Fibroblast of the conjunctiva (primary cell): ENCODE measurements around the gene TAOK1.

Experiments
- DNase-seq: peaks from one replicate; pipeline ENCODE4 v3.0.0-alpha.2; 2010; ENCODE audit warnings: low read depth

The TAOK1 gene

DNA sequence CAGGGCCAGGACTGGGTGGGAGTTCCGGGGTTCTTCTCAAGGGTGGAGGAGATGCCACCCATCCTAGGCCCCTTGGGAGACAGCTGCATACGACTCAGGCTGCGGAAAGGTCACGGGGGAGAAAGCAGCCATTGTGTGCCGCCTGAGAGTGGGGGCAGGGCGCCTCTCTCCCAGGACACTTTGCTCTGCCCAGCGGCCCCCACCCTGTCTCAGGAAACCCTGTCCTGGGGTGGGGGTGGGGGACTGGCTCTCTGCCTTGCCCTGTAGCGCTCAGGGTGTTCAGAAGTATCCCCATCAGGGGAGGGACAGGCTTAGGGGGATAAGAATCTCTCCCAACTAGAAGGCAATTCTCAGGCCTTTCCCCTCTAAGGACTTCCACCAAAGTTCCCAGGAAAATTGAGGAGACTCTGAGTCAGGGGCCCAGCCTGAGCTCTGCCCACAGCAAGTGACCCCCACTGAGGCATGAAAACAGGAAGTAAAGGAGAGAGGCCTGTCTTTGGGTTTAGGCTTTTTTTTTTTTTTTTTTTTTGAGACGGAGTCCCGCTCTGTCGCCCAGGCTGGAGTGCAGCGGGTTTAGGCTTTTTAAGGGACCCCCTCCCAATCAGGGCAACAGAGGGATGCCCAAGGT, 194.4 kb downstream of the TAOK1 start:
- DNase-seq = no peak

- DNase-seq = no peak
Measured at GRCh38 chr17:29585080-29585751, 195.1 kb downstream of the TAOK1 start.

DNA sequence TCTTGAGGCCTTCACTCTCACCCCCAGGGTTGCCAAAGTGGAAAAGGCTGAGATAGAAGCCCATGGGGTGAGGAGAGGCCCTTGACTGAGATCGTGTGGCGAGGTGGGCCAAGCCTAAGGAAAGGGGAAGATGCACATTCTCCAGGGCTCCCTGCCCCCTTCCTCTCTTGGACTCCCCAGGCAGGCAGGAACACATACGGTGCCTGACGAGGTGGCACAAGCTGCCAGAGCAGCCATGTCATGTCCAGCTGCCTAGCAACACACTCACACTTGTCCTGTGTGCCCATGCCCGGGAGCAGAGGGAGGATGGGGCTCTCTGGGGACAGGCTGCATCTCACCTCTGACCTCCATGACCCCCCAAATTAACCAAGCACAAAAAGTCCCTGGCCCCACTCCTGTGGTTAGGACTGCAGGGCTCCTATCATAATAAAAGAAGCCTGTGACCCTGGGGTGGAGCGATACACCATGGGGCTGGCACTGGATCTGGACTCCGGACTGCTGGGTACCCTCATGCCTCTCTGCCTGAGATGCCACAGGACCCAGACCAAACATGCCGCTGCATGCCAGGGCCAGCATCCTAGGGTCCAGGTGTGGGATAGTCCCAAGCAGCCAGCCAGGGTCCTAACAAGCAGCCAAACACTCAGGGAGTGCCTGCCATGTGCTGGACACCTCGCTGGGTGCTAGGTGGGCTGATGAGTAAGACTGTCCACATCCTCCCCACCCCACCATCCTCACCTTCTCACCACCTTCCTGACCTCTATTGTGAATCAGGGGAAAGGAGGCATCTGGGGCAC, 196.7 kb downstream of the TAOK1 start:
- DNase-seq = no peak

DNA sequence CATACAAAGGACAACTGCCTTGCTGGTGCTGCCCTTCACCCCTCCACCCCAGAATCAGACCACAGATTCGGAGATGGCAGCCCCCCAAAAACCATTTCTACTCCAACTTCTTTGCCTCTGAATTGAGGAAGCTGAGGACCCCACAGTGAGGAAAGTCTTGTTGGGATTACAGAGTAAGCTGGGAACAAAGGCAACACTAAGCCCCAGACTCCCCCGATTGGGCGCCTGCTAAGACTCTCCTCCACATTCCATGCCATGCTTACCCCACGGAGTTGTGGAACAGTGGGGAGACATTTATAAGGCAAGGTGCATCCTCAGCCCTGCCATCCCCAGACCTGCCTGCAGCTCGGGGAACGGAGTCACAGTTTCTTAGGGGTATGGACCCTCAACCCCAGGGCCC, 197.4 kb downstream of the TAOK1 start:
- DNase-seq = no peak

DNA sequence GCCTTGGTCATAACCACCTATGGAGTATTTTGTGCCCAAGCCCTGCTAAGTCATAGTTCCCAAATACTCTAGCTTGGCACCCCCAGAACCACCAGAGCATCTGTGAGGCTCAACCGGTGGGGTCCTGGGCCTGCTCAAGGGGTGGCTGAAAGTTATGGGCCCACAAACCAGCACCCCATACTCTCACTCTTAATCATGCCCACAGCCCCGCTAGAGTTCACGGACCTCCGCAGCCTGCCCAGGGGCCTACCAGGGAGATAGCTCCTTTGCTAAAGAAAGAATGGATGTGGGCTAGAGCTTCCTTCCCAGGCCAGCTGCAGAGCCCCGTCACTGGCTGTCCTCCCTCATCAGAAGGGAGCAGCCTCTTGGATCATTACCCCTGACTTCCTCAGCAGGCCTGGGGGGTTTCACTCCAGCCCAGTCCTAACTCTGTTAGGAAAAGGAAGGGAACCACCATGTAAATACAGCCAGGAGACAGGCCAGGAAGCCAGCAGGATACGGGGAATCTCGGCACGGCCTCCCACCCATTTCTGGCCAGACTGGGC, 197.9 kb downstream of the TAOK1 start:
- no peak for DNase-seq

DNA sequence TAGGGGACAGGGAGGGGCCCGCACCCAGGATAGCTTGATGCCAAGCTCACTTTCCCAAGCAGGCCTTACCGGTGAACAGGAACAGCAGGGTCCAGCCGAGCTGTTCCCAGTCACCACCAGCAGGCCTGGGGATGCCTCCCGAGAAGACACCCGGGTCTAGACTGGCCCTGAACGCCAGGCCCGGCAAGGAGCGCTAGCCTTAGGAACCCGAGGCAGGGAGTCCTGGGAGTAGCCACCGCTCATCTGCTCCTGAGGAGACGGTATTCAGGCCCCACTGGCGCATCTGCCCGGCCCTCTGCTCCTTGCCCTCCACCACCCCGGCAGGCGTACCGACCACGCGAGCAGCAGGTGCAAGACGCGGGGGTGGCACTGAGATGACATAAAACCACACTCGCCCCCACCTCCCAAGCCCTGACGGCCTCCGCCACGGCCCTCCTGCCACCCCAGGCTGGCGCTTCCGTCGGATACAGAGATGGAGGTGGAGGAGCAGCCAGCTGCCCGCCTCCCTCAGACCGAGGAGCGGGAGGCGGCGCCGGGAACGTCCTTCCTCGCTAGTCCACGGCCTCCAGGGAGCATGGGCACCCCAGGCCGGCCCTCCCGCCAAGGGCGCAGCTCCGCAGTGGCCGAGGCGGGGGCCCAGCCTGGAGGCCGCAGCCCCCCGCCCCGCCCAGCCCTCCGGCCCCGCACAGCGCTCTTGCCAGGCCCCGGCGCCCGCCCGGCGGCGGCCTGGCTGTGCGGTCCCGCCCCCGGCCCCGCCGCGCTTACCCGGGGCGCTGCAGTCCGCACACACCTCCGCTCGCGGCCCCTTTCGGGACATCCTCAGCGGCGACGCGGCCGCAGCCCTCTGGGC, 198.6 kb downstream of the TAOK1 start:
- no peak for DNase-seq

GRCh38 chr17:29589524-29590410, 199.6 kb downstream of the TAOK1 start, which contains the start of gene GIT1:
Gene GIT1 (minus strand): TSS chr17:29589648. CDS start chr17:29589378, 270 bp downstream.
- peak; percentile 65 for DNase-seq

- DNase-seq = no peak
Measured at GRCh38 chr17:29590411-29591145, 200.4 kb downstream of the TAOK1 start.

DNA sequence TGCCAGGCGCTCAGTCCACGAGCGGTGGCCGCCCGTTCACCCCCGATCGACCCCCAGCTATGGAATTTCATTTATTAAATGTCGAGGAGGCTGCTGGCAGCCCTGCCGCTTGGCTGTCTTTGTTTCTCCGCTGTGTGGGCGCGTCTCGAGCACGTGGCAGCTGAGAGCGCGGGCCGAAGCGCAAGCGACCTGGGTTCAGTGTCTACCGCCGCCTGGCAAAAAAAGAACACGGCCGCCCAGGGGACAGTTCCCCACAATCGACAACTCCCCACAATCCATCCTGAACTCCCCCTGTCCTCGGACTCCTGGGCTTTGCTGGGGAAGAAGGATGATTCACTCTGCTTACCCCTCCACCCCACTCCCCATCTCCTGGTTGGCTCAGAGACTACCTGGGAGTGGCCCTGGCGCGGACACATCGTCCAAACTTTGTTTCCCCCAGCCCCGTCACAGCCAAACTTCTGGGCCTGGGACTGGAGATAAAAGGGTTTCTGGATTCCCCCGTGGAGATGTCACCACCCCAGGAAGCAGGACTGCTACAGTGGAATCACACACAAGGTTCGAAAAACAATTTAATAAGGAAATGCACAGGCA, 201.1 kb downstream of the TAOK1 start:
- no peak for DNase-seq

GRCh38 chr17:29591737-29592608, 201.8 kb downstream of the TAOK1 start:
- peak; percentile 69 for DNase-seq

- DNase-seq = no peak
Measured at GRCh38 chr17:29592850-29593551, 202.8 kb downstream of the TAOK1 start, which contains the start of gene ANKRD13B. Gene ANKRD13B (plus strand): TSS chr17:29593132. CDS start chr17:29593622, 490 bp downstream.

GRCh38 chr17:29593591-29594518, 203.7 kb downstream of the TAOK1 start:
- DNase-seq = no peak

- DNase-seq = no peak
Measured at GRCh38 chr17:29594519-29595090, 204.4 kb downstream of the TAOK1 start.

DNA sequence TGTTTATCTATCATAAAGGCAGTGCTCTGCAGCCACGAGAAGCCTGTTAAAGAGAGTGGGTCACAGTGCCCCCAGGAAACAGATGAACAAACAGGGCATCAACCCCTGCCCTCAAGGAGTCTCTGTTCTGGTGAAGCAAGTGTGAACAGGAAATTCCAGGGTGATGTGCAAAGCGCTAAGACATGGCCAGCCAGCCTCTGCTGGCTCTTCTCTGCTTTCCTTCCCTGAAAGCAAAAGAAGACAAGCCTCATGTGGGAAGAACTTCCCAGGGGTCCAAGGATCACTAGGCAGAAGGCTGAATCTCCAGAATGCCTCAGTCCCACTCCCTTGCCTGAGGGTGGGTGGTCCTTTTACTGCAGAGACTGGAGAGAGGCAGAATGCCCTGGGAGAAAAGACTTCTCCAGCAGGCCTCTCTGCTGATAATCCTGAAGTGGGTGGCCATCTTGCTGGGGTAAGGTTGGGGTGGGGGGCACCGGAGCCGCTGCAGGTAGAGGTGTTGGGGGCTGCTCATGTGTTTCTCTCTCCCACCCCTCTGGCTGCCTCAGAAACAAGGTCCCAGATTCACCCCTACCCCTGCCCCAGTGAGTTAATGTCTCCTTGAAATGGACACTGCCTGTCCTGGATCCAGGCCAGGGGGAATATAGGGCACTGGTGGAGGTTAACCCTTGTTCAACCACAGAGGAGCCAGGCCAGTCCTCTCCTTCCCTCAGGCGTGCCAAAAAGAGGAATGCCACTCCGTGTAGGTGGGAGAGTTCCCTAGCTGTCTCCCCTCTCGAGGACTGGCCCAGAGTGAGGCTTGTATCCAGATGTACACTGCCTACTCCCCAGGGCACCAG, 205.2 kb downstream of the TAOK1 start:
- DNase-seq = no peak
